Endothelial cell of umbilical vein (primary cell): ENCODE results near the gene GPN1.

Experiments
- CTCF ChIP-seq, 2 donors: IDR thresholded peaks; 1 replicate in 1 of 2; 2 replicates in 1 of 2; pipeline ENCODE4 v1.5.1; 2011; ENCODE audit warnings: low read length in 2 of 2, mild to moderate bottlenecking in 2 of 2, moderate library complexity in 2 of 2, control low read depth in 1 of 2, inconsistent platforms in 1 of 2, low read depth in 1 of 2; ENCODE audit not compliant: insufficient read depth in 1 of 2; ENCODE audit errors: extremely low read depth in 1 of 2
- EZH2 ChIP-seq: IDR thresholded peaks from 2 replicates; pipeline ENCODE4 v1.6.1; 2012; ENCODE audit warnings: borderline replicate concordance, low read depth, mild to moderate bottlenecking, moderate library complexity, low read length, inconsistent platforms; ENCODE audit not compliant: severe bottlenecking
- POLR2A ChIP-seq: IDR thresholded peaks from 2 replicates; pipeline ENCODE4 v1.6.1; 2012; ENCODE audit warnings: low read depth, mild to moderate bottlenecking, control low read depth, low read length

GRCh38 chr2:27651056-27651455, 22.2 kb downstream of the GPN1 start:
- no peak for TF ChIP-seq POLR2A
- no peak for TF ChIP-seq CTCF (IDR thresholded peaks at IDR 0.05; ENCODE audit: extremely low read depth in 1 of 2, insufficient read depth in 1 of 2, low read depth in 1 of 2, low read length in 2 of 2)
- TF ChIP-seq EZH2 = no peak
